MM.1S (cell line): Measurements from ENCODE around the gene SYT9.

Experiments
- EZH2 ChIP-seq: fragments of 300-600 bp; sonication (generic); optimal IDR thresholded peaks from 2 replicates; pipeline ENCODE3; 2017; ENCODE audit warnings: low read depth, mild to moderate bottlenecking, antibody characterized with exemption, low read length, mixed read lengths
- EZH2phosphoT487 ChIP-seq: fragments of 300-600 bp; sonication (generic); IDR thresholded peaks from 2 replicates; pipeline ENCODE4 v1.6.1; 2018; ENCODE audit warnings: antibody characterized with exemption, low read length
- TF ChIP-seq, protein P1 (sequence below): fragments of 300-600 bp; sonication (generic); IDR thresholded peaks from 2 replicates; pipeline ENCODE4 v1.5.1; 2016; ENCODE audit warnings: antibody characterized with exemption, low read length, mixed read lengths

DNA sequence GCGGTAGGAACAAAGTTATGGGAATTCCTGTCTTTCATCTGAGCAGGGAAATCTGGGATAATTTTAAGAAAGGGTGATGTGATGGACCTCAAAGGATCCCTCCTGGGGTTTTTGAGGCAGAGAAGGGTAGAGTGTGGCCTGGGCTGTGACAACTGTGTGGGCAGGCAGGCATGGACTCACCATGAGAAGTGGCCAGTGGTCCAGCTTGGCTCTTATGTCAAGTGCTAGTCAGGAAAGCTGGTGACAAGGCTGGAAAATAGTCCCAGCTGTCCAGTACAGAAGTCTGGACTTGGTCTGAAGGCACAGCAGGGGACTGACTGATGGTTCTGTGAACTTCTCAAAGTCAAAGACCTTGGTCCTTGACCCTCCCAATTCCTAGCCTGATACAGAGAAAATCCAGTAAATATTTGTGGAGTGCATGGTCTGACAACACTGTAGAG, 263.8 kb downstream of the SYT9 start:
- TF ChIP-seq EZH2phosphoT487, result no peak
- TF ChIP-seq, protein P1, sequence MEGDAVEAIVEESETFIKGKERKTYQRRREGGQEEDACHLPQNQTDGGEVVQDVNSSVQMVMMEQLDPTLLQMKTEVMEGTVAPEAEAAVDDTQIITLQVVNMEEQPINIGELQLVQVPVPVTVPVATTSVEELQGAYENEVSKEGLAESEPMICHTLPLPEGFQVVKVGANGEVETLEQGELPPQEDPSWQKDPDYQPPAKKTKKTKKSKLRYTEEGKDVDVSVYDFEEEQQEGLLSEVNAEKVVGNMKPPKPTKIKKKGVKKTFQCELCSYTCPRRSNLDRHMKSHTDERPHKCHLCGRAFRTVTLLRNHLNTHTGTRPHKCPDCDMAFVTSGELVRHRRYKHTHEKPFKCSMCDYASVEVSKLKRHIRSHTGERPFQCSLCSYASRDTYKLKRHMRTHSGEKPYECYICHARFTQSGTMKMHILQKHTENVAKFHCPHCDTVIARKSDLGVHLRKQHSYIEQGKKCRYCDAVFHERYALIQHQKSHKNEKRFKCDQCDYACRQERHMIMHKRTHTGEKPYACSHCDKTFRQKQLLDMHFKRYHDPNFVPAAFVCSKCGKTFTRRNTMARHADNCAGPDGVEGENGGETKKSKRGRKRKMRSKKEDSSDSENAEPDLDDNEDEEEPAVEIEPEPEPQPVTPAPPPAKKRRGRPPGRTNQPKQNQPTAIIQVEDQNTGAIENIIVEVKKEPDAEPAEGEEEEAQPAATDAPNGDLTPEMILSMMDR, result no peak
- TF ChIP-seq EZH2, result no peak
